DMS153 treated with DMSO at 0.1 percent for 48 hours (cell line): Measurements from ENCODE around the gene UBAC1.

Experiments
- DNase-seq: peaks from one replicate; lab custom pipeline; 2025; ENCODE audit not compliant: unreplicated experiment; lab: John Stamatoyannopoulos, UW

UBAC1 gene

GRCh38 chr9:135993765-135994500 lies 32.8 kb upstream of the UBAC1 start:
- DNase-seq = no peak

GRCh38 chr9:135993409-135993742 lies 32.2 kb upstream of the UBAC1 start:
- no peak for DNase-seq

- DNase-seq = peak; percentile 73
These were observed 31.6 kb upstream of the UBAC1 start for GRCh38 chr9:135992486-135993408.

GRCh38 chr9:135991771-135992170 lies 30.6 kb upstream of the UBAC1 start:
- DNase-seq = no peak

GRCh38 chr9:135990468-135991429 lies 29.6 kb upstream of the UBAC1 start:
- DNase-seq = peak; percentile 76

- no peak for DNase-seq
These were observed 28.7 kb upstream of the UBAC1 start for GRCh38 chr9:135989722-135990467.

GRCh38 chr9:135989157-135989556 lies 28.0 kb upstream of the UBAC1 start:
- no peak for DNase-seq

- no peak for DNase-seq
These were observed 27.3 kb upstream of the UBAC1 start for GRCh38 chr9:135988493-135988892.

- DNase-seq = no peak
These were observed 26.7 kb upstream of the UBAC1 start for GRCh38 chr9:135987838-135988404.

- no peak for DNase-seq
These were observed 25.4 kb upstream of the UBAC1 start for GRCh38 chr9:135986605-135987004.

- no peak for DNase-seq
These were observed 24.7 kb upstream of the UBAC1 start for GRCh38 chr9:135985889-135986288.

GRCh38 chr9:135985459-135985774 lies 24.2 kb upstream of the UBAC1 start:
- DNase-seq = no peak

- DNase-seq = no peak
These were observed 23.0 kb upstream of the UBAC1 start for GRCh38 chr9:135984072-135984710.

- no peak for DNase-seq
These were observed 22.3 kb upstream of the UBAC1 start for GRCh38 chr9:135983208-135984071.

- DNase-seq = no peak
These were observed 21.5 kb upstream of the UBAC1 start for GRCh38 chr9:135982499-135983207.

GRCh38 chr9:135980926-135981630 lies 19.9 kb upstream of the UBAC1 start:
- no peak for DNase-seq

- no peak for DNase-seq
These were observed 18.5 kb upstream of the UBAC1 start for GRCh38 chr9:135979547-135980166.
